ENCODE data around the gene SULT1A3. TPM values are rescaled to one million over a fixed set of nuclear protein-coding genes. Genes with fewer than 3 reads are reported as not detected.
"Not testable (repeated sequence)": the region's sequence is repeated elsewhere in the genome, so short reads cannot be mapped to it uniquely, and the experiment has no call there.

SULT1A3 gene
- total RNA-seq, 1 experiment from 2014 or later: 21.5 TPM

DNA sequence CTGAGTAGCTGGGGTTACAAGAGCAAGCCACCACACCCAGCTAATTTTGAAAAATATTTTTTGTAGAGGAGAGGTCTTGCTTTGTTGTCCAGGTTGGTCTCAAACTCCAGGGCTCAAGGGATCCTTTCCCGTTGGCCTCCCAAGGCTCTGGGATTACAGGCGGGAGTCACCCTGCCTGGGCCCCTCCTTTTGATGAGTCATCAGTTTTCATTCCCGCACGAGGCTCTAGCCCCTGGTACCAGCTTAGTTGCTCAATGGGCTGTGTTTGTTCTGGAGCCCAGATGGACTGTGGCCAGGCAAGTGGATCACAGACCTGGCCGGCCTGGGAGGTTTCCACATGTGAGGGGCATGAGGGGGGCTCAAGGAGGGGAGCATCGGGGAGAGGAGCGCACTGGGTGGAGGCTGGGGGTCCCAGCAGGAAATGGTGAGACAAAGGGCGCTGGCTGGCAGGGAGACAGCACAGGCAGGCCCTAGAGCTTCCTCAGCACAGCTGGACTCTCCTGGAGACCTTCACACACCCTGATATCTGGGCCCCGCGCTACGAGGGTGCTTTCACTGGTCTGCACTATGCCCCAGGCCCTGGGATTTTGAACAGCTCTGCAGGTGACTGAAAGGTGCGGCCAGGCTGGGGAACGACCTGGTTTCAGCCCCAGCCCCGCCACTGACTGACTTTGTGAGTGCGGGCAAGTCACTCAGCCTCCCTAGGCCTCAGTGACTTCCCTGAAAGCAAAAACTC is 721 bp downstream of the SULT1A3 start:
- not testable (repeated sequence) for H2BK12ac ChIP-seq (ENCODE audit: insufficient read length, low read depth, low read length); H3K9me3 ChIP-seq (ENCODE audit: control insufficient read depth, low read depth, low read length); H2BK120ac ChIP-seq (ENCODE audit: low read depth, low read length, poor library complexity, severe bottlenecking); H3T11ph ChIP-seq (ENCODE audit: low read length); H4K20me1 ChIP-seq (ENCODE audit: control insufficient read depth, insufficient read depth, insufficient read length); H2BK5ac ChIP-seq (ENCODE audit: insufficient read length, low read length); H3K4me1 ChIP-seq (ENCODE audit: insufficient read depth, low read length); H3K23ac ChIP-seq (ENCODE audit: insufficient read length, low read depth, low read length); H3K27me3 ChIP-seq (ENCODE audit: insufficient read depth, low read length); H3K27me3 Mint-ChIP-seq (ENCODE audit: low read depth); H3K36me3 Mint-ChIP-seq (ENCODE audit: insufficient read depth in 1 of 3, low read depth in 3 of 3); DNase-seq; H2AK5ac ChIP-seq (ENCODE audit: insufficient read length, low read length); H3K4me2 ChIP-seq (ENCODE audit: insufficient read depth, insufficient read length, low read length); H3K4me1 Mint-ChIP-seq; H3K79me1 ChIP-seq (ENCODE audit: insufficient read depth, low read depth, low read length, poor library complexity, severe bottlenecking); H2AFZ ChIP-seq (ENCODE audit: low read length); H3K14ac ChIP-seq (ENCODE audit: insufficient read depth, low read length); H2BK20ac ChIP-seq (ENCODE audit: low read depth, low read length, poor library complexity, severe bottlenecking); H3K9me3 Mint-ChIP-seq; H3K9ac ChIP-seq (ENCODE audit: extremely low read depth, insufficient read length, low read length); H3K56ac ChIP-seq (ENCODE audit: insufficient read length, low read depth, low read length); H3K23me2 ChIP-seq (ENCODE audit: insufficient read length, low read depth, low read length, poor library complexity, severe bottlenecking); H3K27ac ChIP-seq (ENCODE audit: insufficient read length, low read depth, low read length); H3K4ac ChIP-seq (ENCODE audit: low read depth, low read length); H4K91ac ChIP-seq (ENCODE audit: insufficient read length, low read depth, low read length); H2BK15ac ChIP-seq (ENCODE audit: low read depth, low read length); H4K5ac ChIP-seq (ENCODE audit: insufficient read length, low read depth, low read length); H3K18ac ChIP-seq (ENCODE audit: insufficient read length, low read depth, low read length); H3K79me2 ChIP-seq (ENCODE audit: insufficient read depth, low read length); H3K4me3 Mint-ChIP-seq; H4K8ac ChIP-seq (replicated peaks; ENCODE audit: insufficient read length, low read depth, low read length); H3K27ac Mint-ChIP-seq
- WGBS (ENCODE audit: extremely low coverage, insufficient read length, low lambda C conversion rate): no CpG with 5 or more reads among the region's 15 CpGs

DNA sequence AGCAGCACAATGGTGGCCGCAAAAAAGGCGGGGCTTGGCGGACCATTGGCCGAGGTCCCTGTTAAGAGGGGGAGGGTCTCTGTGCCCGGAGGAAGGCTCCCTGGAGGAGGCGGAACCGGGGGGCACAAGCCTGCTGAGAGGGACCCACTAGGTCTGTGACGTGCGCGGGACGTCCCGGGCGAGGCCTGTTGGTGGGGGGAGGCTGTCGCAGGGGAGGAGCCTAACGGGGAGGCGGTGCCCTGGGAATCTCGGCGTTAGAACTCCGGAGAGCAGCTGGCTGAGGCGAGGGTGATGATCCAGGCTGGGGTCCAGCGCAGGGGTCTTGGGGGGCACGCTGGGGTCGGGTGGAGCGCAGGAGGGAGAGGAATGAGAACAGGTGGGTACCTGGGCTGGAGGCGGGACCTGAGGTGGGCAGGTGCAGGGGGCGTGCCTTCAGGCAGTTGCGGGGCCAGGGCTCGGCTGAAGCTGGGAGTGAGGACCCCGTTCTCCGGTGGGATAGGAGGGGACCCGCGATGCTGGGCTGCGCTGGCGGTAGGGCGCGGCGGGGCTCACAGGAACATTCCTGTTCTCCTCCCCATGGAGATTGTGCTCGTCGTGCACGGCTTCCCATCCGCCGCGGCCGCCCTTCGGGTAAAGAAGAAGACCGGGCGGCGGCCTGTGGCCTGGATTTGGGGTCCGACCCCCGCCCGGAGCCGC is 6.6 kb downstream of the SULT1A3 start:
- H4K5ac ChIP-seq (ENCODE audit: insufficient read length, low read depth, low read length); H3K4me1 Mint-ChIP-seq; H3K9ac ChIP-seq (ENCODE audit: extremely low read depth, insufficient read length, low read length); H3K79me1 ChIP-seq (ENCODE audit: insufficient read depth, low read depth, low read length, poor library complexity, severe bottlenecking); H2BK20ac ChIP-seq (ENCODE audit: low read depth, low read length, poor library complexity, severe bottlenecking); H3K4me2 ChIP-seq (ENCODE audit: insufficient read depth, insufficient read length, low read length); H3K18ac ChIP-seq (ENCODE audit: insufficient read length, low read depth, low read length); H3K27me3 Mint-ChIP-seq (ENCODE audit: low read depth); H2BK12ac ChIP-seq (ENCODE audit: insufficient read length, low read depth, low read length); H2BK15ac ChIP-seq (ENCODE audit: low read depth, low read length); H3K56ac ChIP-seq (ENCODE audit: insufficient read length, low read depth, low read length); H3K9me3 ChIP-seq (ENCODE audit: control insufficient read depth, low read depth, low read length); H3T11ph ChIP-seq (ENCODE audit: low read length); H3K27me3 ChIP-seq (ENCODE audit: insufficient read depth, low read length); H3K23ac ChIP-seq (ENCODE audit: insufficient read length, low read depth, low read length); H4K91ac ChIP-seq (ENCODE audit: insufficient read length, low read depth, low read length); DNase-seq; H3K23me2 ChIP-seq (ENCODE audit: insufficient read length, low read depth, low read length, poor library complexity, severe bottlenecking); H2BK120ac ChIP-seq (ENCODE audit: low read depth, low read length, poor library complexity, severe bottlenecking); H2AFZ ChIP-seq (ENCODE audit: low read length); H2BK5ac ChIP-seq (ENCODE audit: insufficient read length, low read length); H3K79me2 ChIP-seq (ENCODE audit: insufficient read depth, low read length); H2AK5ac ChIP-seq (ENCODE audit: insufficient read length, low read length); H3K4me3 Mint-ChIP-seq; H3K27ac ChIP-seq (ENCODE audit: insufficient read length, low read depth, low read length); H3K4me1 ChIP-seq (ENCODE audit: insufficient read depth, low read length); H4K8ac ChIP-seq (replicated peaks; ENCODE audit: insufficient read length, low read depth, low read length); H3K14ac ChIP-seq (ENCODE audit: insufficient read depth, low read length); H3K4ac ChIP-seq (ENCODE audit: low read depth, low read length); H3K9me3 Mint-ChIP-seq; H3K27ac Mint-ChIP-seq; H3K36me3 Mint-ChIP-seq (ENCODE audit: insufficient read depth in 1 of 3, low read depth in 3 of 3); H4K20me1 ChIP-seq (ENCODE audit: control insufficient read depth, insufficient read depth, insufficient read length): not testable (repeated sequence)
- WGBS (ENCODE audit: extremely low coverage, insufficient read length, low lambda C conversion rate): no CpG with 5 or more reads among the region's 52 CpGs
